ENCODE data around the gene GRM8. TPM values are rescaled to one million over a fixed set of nuclear protein-coding genes. Genes with fewer than 3 reads are reported as not detected.
A peak's percentile ranks its signal among the peaks of the same experiment; 100 is the strongest.

The GRM8 gene
- polyA plus RNA-seq, 2 of the 4 experiments (the other 2 are of a cell fraction), result 0.06 TPM; not detected in 1

- no peaks in the 10 kb centered on the region for H3K4me1 ChIP-seq
- POLR2A ChIA-PET, result no interaction called here
- no peak for FAIRE-seq
- no peak overlapping the region for H3K4me2 ChIP-seq
- no peak overlapping the region for H3K4me3 ChIP-seq
- TF ChIP-seq, protein P1, sequence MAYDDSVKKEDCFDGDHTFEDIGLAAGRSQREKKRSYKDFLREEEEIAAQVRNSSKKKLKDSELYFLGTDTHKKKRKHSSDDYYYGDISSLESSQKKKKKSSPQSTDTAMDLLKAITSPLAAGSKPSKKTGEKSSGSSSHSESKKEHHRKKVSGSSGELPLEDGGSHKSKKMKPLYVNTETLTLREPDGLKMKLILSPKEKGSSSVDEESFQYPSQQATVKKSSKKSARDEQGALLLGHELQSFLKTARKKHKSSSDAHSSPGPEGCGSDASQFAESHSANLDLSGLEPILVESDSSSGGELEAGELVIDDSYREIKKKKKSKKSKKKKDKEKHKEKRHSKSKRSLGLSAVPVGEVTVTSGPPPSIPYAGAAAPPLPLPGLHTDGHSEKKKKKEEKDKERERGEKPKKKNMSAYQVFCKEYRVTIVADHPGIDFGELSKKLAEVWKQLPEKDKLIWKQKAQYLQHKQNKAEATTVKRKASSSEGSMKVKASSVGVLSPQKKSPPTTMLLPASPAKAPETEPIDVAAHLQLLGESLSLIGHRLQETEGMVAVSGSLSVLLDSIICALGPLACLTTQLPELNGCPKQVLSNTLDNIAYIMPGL (CRISPR knock-in tag; IDR thresholded peaks at IDR 0.05; ENCODE audit: borderline replicate concordance), result no peak
- TF ChIP-seq KDM5A (IDR thresholded peaks at IDR 0.05), result no peak
- TF ChIP-seq BCL3 (IDR thresholded peaks at IDR 0.05), result no peak
- TF ChIP-seq EHMT2 (IDR thresholded peaks at IDR 0.05; ENCODE audit: low read depth), result no peak
- TF ChIP-seq, protein P2, sequence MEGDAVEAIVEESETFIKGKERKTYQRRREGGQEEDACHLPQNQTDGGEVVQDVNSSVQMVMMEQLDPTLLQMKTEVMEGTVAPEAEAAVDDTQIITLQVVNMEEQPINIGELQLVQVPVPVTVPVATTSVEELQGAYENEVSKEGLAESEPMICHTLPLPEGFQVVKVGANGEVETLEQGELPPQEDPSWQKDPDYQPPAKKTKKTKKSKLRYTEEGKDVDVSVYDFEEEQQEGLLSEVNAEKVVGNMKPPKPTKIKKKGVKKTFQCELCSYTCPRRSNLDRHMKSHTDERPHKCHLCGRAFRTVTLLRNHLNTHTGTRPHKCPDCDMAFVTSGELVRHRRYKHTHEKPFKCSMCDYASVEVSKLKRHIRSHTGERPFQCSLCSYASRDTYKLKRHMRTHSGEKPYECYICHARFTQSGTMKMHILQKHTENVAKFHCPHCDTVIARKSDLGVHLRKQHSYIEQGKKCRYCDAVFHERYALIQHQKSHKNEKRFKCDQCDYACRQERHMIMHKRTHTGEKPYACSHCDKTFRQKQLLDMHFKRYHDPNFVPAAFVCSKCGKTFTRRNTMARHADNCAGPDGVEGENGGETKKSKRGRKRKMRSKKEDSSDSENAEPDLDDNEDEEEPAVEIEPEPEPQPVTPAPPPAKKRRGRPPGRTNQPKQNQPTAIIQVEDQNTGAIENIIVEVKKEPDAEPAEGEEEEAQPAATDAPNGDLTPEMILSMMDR (IDR thresholded peaks at IDR 0.05), result peak; percentile 45; the same call in 2 of the 3 replicates
- TF ChIP-seq, protein P3, sequence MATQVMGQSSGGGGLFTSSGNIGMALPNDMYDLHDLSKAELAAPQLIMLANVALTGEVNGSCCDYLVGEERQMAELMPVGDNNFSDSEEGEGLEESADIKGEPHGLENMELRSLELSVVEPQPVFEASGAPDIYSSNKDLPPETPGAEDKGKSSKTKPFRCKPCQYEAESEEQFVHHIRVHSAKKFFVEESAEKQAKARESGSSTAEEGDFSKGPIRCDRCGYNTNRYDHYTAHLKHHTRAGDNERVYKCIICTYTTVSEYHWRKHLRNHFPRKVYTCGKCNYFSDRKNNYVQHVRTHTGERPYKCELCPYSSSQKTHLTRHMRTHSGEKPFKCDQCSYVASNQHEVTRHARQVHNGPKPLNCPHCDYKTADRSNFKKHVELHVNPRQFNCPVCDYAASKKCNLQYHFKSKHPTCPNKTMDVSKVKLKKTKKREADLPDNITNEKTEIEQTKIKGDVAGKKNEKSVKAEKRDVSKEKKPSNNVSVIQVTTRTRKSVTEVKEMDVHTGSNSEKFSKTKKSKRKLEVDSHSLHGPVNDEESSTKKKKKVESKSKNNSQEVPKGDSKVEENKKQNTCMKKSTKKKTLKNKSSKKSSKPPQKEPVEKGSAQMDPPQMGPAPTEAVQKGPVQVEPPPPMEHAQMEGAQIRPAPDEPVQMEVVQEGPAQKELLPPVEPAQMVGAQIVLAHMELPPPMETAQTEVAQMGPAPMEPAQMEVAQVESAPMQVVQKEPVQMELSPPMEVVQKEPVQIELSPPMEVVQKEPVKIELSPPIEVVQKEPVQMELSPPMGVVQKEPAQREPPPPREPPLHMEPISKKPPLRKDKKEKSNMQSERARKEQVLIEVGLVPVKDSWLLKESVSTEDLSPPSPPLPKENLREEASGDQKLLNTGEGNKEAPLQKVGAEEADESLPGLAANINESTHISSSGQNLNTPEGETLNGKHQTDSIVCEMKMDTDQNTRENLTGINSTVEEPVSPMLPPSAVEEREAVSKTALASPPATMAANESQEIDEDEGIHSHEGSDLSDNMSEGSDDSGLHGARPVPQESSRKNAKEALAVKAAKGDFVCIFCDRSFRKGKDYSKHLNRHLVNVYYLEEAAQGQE (IDR thresholded peaks at IDR 0.05), result no peak
- no peak for TF ChIP-seq NPAS2 (CRISPR knock-in tag; IDR thresholded peaks at IDR 0.05; ENCODE audit: borderline replicate concordance)
- TF ChIP-seq RAD21 (conservative IDR thresholded peaks at IDR 0.05 in 1 of 2, IDR thresholded peaks at IDR 0.05 in 1 of 2), result peak in 1 of 2 experiments; percentile 27; a peak in 1 of 5 replicates
- no peak for TF ChIP-seq JUN (IDR thresholded peaks at IDR 0.05)
- no peak for TF ChIP-seq CHD4 (IDR thresholded peaks at IDR 0.05; ENCODE audit: borderline replicate concordance)
- no peak for TF ChIP-seq TFCP2L1 (CRISPR knock-in tag; IDR thresholded peaks at IDR 0.05)
- no peak for TF ChIP-seq FOSL2 (IDR thresholded peaks at IDR 0.05)
- no peak for TF ChIP-seq FOSL2 (CRISPR knock-in tag; IDR thresholded peaks at IDR 0.05)
- no peak for TF ChIP-seq MAX (IDR thresholded peaks at IDR 0.05)
- no peak for TF ChIP-seq CHD2 (IDR thresholded peaks at IDR 0.05; ENCODE audit: low read length, partially characterized antibody)
- no peak for TF ChIP-seq HOXB13 (CRISPR knock-in tag; IDR thresholded peaks at IDR 0.05; ENCODE audit: low read depth)
- peak in 1 of 2 experiments; percentile 20 for DNase-seq (ENCODE audit: low read depth in 1 of 2, low spot score in 1 of 2)
- 4% methylated on average over 2 of the region's 2 CpGs for WGBS (ENCODE audit: missing lambda C conversion rate)
- no peak overlapping the region for H3K27ac ChIP-seq
- peak in 1 of 2 experiments; percentile 48; a peak in 1 of 6 replicates for ATAC-seq
- H3K9me3 ChIP-seq, result no peaks in the 10 kb centered on the region
- CTCF ChIA-PET, result interaction anchor here (0.5 to 0.9 kb wide), 3 partner anchors 51 to 280 kb away, joined by 3 read pairs; no protein-coding TSS in a partner anchor
These were observed 395.9 kb downstream of the GRM8 start for GRCh38 chr7:126856691-126857291.

GRCh38 chr7:126845331-126845730 lies 407.4 kb downstream of the GRM8 start:
- no peak overlapping the region for H3K27ac ChIP-seq
- no peak overlapping the region for H3K4me2 ChIP-seq
- no peak for FAIRE-seq
- H3K4me1 ChIP-seq, result no peaks in the 10 kb centered on the region
- ChIA-PET CTCF (no interaction called here), POLR2A (no interaction called here)
- H3K9me3 ChIP-seq, result no peaks in the 10 kb centered on the region
- no peak for DNase-seq (ENCODE audit: low read depth in 1 of 2, low spot score in 1 of 2)
- no peak for ATAC-seq
- no peak overlapping the region for H3K4me3 ChIP-seq
- no peak for TF ChIP-seq HDAC2 (IDR thresholded peaks at IDR 0.05)
- TF ChIP-seq MAX (IDR thresholded peaks at IDR 0.05), result no peak
- no peak for TF ChIP-seq ZSCAN20 (CRISPR knock-in tag; IDR thresholded peaks at IDR 0.05)
- TF ChIP-seq, protein P4, sequence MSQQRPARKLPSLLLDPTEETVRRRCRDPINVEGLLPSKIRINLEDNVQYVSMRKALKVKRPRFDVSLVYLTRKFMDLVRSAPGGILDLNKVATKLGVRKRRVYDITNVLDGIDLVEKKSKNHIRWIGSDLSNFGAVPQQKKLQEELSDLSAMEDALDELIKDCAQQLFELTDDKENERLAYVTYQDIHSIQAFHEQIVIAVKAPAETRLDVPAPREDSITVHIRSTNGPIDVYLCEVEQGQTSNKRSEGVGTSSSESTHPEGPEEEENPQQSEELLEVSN (IDR thresholded peaks at IDR 0.05; ENCODE audit: borderline replicate concordance, low read depth), result no peak
- TF ChIP-seq ESRRA (IDR thresholded peaks at IDR 0.05; ENCODE audit: borderline replicate concordance, low read length), result no peak
- no peak for TF ChIP-seq MAFK (IDR thresholded peaks at IDR 0.05; ENCODE audit: partially characterized antibody)
- TF ChIP-seq CBX2 (IDR thresholded peaks at IDR 0.05; ENCODE audit: borderline replicate concordance, low read depth), result no peak
- TF ChIP-seq TP53 (CRISPR knock-in tag; IDR thresholded peaks at IDR 0.05), result no peak
- no peak for TF ChIP-seq RAD21 (conservative IDR thresholded peaks at IDR 0.05 in 1 of 2, IDR thresholded peaks at IDR 0.05 in 1 of 2)
- TF ChIP-seq, protein P5, sequence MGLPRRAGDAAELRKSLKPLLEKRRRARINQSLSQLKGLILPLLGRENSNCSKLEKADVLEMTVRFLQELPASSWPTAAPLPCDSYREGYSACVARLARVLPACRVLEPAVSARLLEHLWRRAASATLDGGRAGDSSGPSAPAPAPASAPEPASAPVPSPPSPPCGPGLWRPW (IDR thresholded peaks at IDR 0.05), result no peak
- no peak for TF ChIP-seq PBX3 (IDR thresholded peaks at IDR 0.05)
- TF ChIP-seq BHLHE40 (IDR thresholded peaks at IDR 0.05; ENCODE audit: low read depth, low read length), result no peak
